HG02885 (cell line): Measurements from ENCODE around the gene RASGRP3.

Experiments
- ATAC-seq: cut with Tn5 transposase; IDR thresholded peaks from one replicate; pipeline ENCODE4 v1.9.1; 2021; ENCODE audit warnings: mild to moderate bottlenecking; ENCODE audit not compliant: unreplicated experiment, poor library complexity

RASGRP3 gene

GRCh38 chr2:33488715-33489540 lies 12.5 kb downstream of the RASGRP3 start:
- peak; percentile 57 for ATAC-seq

GRCh38 chr2:33489835-33490431 lies 13.5 kb downstream of the RASGRP3 start:
- ATAC-seq = no peak

GRCh38 chr2:33491441-33492084 lies 15.1 kb downstream of the RASGRP3 start:
- no peak for ATAC-seq

GRCh38 chr2:33492399-33493134 lies 16.1 kb downstream of the RASGRP3 start:
- ATAC-seq = no peak

GRCh38 chr2:33494155-33494779 lies 17.8 kb downstream of the RASGRP3 start:
- ATAC-seq = peak; percentile 61

- ATAC-seq = no peak
Observed at GRCh38 chr2:33494877-33495641, 18.6 kb downstream of the RASGRP3 start.

GRCh38 chr2:33495683-33496082 lies 19.2 kb downstream of the RASGRP3 start:
- ATAC-seq = no peak

GRCh38 chr2:33496150-33496549 lies 19.7 kb downstream of the RASGRP3 start:
- ATAC-seq = no peak

- ATAC-seq = no peak
Observed at GRCh38 chr2:33496726-33497125, 20.3 kb downstream of the RASGRP3 start.

GRCh38 chr2:33497221-33497650 lies 20.8 kb downstream of the RASGRP3 start:
- peak; percentile 51 for ATAC-seq

GRCh38 chr2:33498291-33498956 lies 22.0 kb downstream of the RASGRP3 start:
- peak; percentile 24 for ATAC-seq

- no peak for ATAC-seq
Observed at GRCh38 chr2:33500177-33500576, 23.7 kb downstream of the RASGRP3 start.

- ATAC-seq = no peak
Observed at GRCh38 chr2:33502025-33502424, 25.6 kb downstream of the RASGRP3 start.

- no peak for ATAC-seq
Observed at GRCh38 chr2:33503002-33503401, 26.6 kb downstream of the RASGRP3 start.

GRCh38 chr2:33505966-33506365 lies 29.5 kb downstream of the RASGRP3 start:
- ATAC-seq = no peak

- peak; percentile 41 for ATAC-seq
Observed at GRCh38 chr2:33509908-33510585, 33.6 kb downstream of the RASGRP3 start.

- ATAC-seq = no peak
Observed at GRCh38 chr2:33510586-33510968, 34.1 kb downstream of the RASGRP3 start.

- ATAC-seq = no peak
Observed at GRCh38 chr2:33511141-33511540, 34.7 kb downstream of the RASGRP3 start.
